GM10248 (cell line): ENCODE measurements around the gene PFDN4.
"Not testable (repeated sequence)": the region's sequence is repeated elsewhere in the genome, so short reads cannot be mapped to it uniquely, and the experiment has no call there.

Experiments used
- CTCF ChIA-PET: fragments of 300-600 bp; sonication (Branson Sonifier 250); formaldehyde crosslinking; extraction: SDS; loops from one replicate; lab custom pipeline; 2021; ENCODE audit warnings: antibody characterized with exemption; lab: Yijun Ruan, JAX
- POLR2A ChIA-PET: fragments of 350-650 bp; sonication (Branson Sonifier 250); formaldehyde crosslinking; extraction: SDS; loops from one replicate; lab custom pipeline; 2020; ENCODE audit warnings: antibody characterized with exemption; lab: Yijun Ruan, JAX
- DNase-seq: peaks from one replicate; pipeline ENCODE4 v3.0.0; 2012; ENCODE audit errors: extremely low spot score
- TF ChIP-seq, protein P1 (sequence below): IDR thresholded peaks from 2 replicates; pipeline ENCODE4 v1.5.1; 2012; ENCODE audit warnings: mild to moderate bottlenecking, low read depth; ENCODE audit errors: extremely low read depth, missing control alignments, control extremely low read depth

PFDN4 gene

DNA sequence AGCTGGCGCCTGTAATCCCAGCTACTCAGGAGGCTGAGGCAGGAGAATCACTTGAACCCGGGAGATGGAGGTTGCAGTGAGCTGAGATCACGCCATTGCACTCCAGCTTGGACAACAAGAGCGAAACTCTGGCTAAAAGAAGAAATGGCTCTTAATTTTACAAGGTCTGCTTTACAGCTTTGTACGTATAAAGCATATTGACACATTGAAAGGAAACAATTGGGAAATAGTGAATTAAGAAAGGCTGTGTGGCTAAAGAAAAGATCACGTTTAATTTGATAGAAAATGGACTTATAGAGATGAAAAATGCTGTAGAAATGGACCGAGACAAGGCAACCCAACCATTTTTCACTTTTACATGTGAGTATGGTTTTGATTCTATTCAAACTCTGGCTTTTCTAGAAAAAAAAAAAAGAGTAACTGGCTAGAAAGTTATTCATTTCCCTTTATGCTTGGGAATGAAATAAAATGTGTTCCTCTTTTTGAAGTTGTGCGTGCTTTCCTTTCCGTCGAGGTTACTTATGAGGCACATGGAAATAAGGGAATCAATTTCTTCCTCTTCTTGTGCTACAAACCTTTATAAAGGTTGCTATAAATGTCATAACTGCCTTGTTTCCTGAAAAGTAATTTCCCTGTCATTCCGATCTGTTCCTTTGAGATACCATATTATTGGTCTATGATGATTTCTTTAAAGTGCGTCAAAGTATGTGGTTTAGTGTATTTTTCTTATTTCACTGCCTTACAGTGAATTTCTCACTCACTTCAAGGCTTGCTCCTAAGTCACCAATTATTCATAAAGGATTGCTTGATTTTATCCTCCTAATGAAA, 29.4 kb downstream of the PFDN4 start:
- ChIA-PET CTCF (interaction anchor here (0.5 to 1.1 kb wide), 2 partner anchors 23 to 82 kb away, joined by 3 read pairs; no protein-coding TSS in a partner anchor), POLR2A (no interaction called here)
- no peak for DNase-seq
- TF ChIP-seq, protein P1, sequence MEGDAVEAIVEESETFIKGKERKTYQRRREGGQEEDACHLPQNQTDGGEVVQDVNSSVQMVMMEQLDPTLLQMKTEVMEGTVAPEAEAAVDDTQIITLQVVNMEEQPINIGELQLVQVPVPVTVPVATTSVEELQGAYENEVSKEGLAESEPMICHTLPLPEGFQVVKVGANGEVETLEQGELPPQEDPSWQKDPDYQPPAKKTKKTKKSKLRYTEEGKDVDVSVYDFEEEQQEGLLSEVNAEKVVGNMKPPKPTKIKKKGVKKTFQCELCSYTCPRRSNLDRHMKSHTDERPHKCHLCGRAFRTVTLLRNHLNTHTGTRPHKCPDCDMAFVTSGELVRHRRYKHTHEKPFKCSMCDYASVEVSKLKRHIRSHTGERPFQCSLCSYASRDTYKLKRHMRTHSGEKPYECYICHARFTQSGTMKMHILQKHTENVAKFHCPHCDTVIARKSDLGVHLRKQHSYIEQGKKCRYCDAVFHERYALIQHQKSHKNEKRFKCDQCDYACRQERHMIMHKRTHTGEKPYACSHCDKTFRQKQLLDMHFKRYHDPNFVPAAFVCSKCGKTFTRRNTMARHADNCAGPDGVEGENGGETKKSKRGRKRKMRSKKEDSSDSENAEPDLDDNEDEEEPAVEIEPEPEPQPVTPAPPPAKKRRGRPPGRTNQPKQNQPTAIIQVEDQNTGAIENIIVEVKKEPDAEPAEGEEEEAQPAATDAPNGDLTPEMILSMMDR = no peak

DNA sequence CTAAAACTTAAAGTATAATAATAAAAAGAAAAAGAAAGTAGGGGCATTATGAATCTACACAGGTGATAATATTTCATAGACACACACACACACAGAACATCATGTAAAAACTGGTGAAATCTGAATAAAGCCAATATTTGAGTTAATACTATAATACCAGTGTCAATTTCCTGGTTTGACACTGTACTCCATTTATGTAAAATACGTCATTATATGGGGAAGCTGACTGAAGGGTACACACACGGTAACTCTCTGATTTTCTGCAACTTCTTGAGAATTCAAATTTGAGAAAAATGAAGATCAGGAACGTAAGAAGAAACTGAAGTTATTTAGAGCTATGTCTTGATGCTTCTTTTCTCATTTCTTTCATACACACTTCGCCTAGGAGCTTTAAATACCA, 36.2 kb downstream of the PFDN4 start:
- POLR2A ChIA-PET = no interaction called here
- no peak for DNase-seq
- TF ChIP-seq, protein P1 = no peak
- CTCF ChIA-PET = no interaction called here

DNA sequence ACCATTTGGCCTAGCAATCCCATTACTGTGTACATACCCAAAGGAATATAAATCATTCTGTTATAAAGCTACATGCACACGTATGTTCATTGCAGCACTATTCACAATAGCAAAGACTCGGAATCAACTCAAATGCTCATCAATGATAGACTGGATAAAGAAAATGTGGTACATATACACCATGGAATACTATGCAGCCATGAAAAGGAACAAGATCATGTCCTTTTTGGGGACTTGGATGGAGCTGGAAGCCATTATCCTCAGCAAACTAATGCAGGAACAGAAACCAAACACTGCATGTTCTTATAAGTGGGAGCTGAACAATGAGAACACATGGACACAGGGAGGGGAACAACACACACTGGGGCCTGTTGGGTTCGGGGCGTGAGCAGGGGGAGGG, 40.8 kb downstream of the PFDN4 start:
- POLR2A ChIA-PET = not testable (repeated sequence)
- CTCF ChIA-PET = interaction anchor here (1.0 to 1.6 kb wide), 2 partner anchors 91 to 408 kb away, joined by 3 read pairs; no protein-coding TSS in a partner anchor

DNA sequence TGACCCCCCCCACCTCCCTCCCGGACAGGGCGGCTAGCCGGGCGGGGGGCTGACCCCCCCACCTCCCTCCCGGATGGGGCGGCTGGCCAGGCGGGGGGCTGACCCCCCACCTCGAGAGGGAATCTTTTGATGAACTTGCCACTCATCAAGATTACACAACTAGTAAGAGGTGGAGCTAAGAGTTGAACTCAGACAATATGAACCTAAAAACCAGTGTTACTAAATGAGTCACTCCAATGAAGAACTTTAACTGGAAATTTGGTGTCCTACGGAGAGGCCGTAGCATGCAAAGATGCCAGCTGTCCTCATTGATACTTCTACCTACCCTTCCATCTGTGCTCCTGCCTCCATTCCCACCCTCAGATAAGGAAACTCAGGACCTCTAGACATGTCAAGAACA, 42.8 kb downstream of the PFDN4 start:
- DNase-seq = no peak
- CTCF ChIA-PET = no interaction called here
- POLR2A ChIA-PET = no interaction called here
- TF ChIP-seq, protein P1 = no peak

More for the DNA sequence above, 40.8 kb downstream of the PFDN4 start:
- DNase-seq = not testable (repeated sequence)

DNA sequence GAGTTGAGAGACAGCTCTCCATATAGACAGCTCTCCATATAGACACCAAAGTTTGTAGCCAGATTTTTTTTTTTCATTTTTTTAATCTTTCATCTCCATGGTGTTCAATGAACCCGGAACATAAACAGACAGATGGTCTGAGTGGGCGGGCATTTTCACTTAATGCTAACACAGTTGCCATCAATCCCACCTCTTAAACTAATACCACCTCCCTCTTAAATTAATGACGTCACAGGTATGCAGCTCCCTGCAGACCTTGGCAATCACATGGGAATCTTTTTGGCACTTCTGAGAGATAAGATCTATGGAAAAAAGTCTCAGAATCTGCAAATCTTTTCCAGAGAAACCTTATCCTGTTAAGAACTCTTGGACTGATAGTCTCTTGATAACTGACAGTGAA, 43.2 kb downstream of the PFDN4 start:
- POLR2A ChIA-PET = no interaction called here
- TF ChIP-seq, protein P1 = no peak
- DNase-seq = no peak
- CTCF ChIA-PET = interaction anchor here (1.1 kb wide), 1 partner anchor 16 kb away, joined by 3 read pairs; no protein-coding TSS in a partner anchor

DNA sequence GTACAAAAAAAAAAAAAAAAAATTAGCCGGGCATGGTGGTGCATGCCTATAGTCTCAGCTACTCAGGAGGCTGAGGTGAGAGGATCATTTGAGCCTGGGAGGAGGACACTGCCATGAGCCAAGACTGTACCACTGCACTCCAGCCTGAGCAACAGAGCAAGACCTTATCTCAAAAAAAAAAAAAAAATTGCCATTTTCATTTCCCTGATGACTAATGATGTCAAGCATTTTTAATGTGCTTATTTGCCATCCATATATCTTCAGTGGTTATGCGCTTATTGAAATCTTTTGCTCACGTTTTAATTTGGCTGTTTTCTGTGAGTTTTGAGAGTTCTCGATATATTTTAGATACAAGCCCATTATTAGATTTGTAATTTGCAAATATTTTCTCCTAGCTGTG, 46.7 kb downstream of the PFDN4 start:
- TF ChIP-seq, protein P1 = no peak
- CTCF ChIA-PET = no interaction called here
- POLR2A ChIA-PET = no interaction called here
- DNase-seq = no peak

DNA sequence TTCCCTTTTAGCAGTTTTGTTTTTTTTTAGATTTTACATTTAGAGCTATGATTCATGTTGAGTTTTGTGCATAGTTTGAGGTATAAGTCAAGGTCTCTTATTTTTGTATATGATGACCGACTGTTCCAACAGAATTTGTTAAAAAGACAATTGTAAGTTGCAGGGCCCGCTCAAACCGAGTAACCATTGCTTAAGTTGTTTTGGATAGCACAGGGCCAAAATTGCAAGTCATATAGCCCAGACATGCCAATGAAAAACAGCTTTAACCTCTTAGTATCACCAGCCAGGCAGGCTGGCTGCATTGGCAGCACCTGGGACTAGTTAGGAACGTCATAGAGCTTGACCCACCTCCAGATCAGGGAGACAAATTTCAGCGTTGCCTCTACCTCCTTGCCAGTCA, 47.3 kb downstream of the PFDN4 start:
- CTCF ChIA-PET = interaction anchor here (1.1 kb wide), 1 partner anchor 16 kb away, joined by 4 read pairs; no protein-coding TSS in a partner anchor
- no peak for DNase-seq
- TF ChIP-seq, protein P1 = no peak
- POLR2A ChIA-PET = no interaction called here
